GM19438 (cell line): ENCODE data around the gene FAT3.

Experiments
- ATAC-seq: cut with Tn5 transposase; IDR thresholded peaks from one replicate; pipeline ENCODE4 v1.9.1; 2021; ENCODE audit warnings: low read depth; ENCODE audit not compliant: unreplicated experiment

FAT3 gene

DNA sequence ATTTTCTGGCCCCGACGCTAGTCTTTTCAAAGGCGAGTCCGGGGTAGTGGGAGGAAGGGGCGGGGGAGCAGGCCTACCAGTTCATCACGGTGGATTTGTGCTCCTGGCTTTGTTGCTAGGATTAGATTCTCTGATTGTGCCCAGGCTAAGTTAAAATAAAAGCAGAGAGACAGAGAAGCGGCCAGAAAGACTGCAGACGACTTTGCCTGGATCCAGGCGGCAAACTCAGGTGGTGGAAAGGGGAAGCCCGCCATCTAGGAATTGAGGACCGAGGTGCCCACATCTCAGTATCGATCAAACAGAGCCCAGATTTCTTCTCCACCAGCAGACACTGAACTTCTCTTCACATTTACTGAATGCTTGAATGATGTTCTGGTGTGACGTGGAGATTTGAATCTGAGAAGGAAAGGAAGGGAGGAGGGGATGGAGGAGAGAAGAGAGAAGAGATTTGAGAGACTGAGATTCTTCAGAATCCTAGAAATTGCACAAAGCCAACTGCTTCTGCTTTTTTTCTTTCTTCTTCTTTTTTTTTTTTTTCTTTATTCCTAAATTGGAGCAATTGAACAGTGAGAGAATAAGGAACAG is 2.7 kb downstream of the FAT3 start:
- no peak for ATAC-seq

DNA sequence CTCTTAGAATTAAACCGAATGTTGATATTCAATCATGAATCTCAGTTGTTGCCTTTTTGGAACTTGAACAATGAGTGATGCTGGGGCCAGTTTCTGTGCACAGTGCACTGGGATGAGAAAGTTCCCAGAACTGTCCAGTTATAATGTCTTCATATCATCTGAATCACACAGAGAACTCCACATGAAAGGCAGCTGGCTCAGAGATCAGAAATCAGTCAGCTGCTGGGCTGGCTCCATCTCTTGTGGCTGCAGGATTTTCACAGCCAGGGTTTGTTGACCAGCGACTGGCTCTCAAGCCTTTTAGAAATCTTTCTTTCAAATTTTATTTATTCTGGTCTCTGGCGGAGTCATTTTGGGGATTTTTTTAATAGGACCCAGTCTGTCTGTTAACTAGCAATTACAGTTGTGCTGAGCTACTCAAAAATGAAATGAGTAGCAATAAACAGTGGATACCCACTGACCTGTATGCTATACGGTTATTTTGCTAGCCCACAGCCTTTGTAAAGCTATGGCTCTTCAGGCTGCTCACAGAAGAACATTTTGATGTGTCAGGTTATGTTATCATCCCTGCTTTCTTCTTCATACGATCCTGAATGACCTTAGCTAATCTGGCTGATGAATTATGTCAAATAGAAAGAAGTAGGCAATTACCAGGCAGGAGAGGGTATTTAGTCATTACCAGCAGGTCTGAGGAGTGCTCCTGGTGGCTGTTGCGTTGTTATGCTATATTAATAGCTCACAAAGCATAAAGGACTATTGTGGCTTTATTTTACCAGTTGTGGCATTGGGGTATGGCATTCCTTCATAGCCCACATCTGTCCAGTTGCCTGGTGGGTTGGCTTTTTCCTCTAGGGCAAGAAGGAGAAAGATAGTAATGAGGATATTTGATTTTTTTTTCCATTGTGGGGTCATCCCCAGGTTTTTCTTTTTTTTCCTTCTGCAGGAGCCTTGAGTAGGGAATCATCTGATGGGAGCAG is 3.6 kb downstream of the FAT3 start:
- no peak for ATAC-seq

DNA sequence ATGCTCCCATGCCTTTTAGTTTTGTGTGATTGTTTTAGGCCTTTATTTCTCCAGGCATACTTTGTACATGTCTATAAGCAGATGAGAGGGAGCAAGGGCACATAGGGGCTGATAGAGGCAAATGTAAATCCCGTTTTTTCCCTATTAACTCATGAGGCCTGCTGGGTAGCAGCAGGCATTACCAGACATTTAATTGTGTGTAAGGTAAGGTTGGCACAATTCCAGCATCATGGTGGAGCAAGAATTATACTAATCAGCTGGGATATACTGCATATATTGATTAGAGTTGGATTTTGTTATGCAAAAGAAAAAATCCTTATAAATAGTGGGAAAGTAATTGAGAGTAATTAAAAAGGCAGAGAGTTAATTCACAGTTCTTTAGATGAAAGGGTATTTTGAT is 12.2 kb downstream of the FAT3 start:
- ATAC-seq = no peak

DNA sequence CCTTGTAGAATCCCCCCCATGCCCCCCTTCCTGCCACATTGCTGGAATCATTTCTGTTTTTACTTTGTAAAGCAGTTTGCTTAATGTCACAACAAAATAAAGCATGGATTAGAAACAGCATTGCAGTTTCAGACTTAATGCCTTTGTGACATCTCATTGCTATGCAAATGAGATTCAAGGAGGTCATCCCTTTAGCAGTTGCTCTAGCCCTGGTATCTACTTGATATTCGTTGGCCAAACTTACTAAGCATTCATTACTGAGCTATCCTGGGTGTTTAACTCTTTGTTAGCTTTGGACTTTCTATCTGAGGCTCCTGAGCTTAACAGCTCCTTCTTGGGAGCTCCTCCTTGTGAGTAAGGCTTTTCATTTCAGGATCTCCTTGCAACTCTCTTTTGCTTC is 16.3 kb downstream of the FAT3 start:
- no peak for ATAC-seq

DNA sequence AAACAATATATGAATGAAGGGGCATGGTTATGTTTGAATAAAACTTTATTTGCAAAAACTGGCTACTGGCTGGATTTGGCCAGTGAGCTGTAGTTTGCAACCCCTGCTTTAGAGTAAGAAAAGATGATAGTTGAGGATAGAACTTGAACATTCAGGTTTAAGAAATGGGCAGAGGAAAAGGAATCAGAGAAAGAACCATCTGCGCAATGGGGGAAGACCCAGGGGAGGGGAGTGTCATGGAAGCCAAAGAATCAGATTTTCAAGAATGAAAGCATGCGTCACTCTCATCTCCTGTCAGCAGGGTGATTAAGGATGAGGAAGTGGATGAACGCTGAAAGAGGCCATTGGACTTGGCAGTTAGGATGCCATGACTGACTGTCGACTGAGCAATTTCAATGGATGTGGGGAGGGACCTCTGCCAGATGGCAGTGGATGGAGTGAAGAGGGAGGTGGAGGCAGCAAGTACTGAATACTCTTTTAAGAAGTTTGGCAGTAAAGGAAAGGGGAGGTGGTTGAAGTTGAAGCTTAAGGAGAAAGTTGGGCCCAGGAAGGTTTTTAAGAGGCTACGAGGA is 21.2 kb downstream of the FAT3 start:
- ATAC-seq = no peak

DNA sequence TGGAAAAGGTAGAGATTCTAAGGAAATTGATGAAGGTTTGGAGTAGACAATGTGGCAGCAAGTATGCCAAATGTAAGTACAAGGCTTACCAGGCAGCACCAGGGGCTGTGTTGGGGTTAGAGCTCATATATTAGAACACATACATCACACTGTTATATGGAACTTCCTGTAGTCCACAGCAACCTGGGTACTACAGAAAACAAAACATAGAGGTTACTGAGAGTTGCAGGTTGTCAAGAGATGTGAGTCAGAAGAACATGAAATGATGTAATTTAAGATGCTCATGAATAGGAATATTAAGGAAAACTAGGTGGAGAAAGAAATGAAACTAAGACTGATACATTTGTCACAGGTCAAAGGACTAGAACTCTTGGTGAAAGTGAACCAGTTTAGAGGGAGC is 22.0 kb downstream of the FAT3 start:
- ATAC-seq = no peak

DNA sequence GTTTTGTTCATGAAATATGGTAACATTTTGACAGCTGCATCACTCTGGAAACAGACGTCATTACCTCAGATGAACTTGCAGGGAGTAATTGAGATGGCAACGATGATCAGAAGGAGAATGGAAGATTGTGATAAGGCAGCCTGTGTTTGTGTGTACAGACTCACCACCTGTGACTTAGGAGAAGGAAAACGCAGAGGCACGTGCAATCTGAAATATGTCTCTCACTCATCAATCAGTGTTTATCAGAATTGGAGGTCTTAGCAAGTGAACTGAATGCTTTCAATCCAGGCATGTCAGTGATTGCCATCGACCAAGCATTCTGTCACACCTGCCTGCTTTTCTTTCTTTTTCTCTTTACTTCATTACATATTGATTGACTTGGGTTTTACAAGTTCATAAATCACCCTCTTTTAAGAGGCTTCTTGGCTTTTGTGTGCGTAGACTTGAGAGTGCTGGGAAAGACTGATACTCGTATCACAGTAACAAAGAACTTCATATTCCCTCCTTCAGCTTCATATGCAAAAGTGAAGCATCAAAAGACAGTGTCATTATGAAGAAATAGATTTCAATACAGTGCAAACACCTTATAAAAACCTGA is 24.6 kb downstream of the FAT3 start:
- no peak for ATAC-seq

DNA sequence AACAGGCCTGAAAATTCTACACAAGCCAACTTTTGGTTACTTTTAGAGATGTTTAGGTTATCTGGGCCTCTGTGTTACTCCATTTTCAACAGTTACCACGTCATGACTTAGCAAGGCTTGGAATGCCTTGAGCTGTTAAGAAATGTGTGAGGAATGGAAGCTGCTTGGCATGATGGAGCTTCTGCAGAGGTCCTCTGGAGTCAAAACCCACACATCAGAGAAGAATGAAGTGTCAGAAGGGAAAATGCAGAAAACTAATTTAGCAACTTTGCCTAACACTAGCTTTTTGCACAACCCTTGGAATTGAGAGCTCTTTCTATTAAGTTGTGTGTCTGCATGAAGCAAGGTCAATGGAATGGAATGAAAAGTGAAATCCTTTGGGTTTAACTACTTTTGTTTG is 27.4 kb downstream of the FAT3 start:
- ATAC-seq = no peak

DNA sequence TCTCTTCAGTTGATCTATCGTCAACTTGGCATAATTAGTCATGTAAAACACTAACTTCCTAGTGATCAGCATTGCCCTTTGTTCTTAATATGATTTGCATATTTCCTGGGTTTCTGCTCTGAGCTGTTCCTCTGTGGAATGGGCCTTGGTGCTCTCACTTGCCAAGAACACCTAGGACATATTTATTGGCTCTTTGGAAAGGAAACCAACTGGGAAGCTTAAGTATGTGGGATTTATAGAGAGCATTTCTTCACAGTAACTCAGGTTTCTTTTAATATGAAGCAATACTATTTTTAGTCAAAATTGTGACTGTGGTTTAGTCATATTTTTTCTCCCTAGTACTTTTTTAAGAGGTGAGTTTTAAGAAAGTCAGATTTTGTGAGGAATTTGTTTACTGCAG is 28.8 kb downstream of the FAT3 start:
- ATAC-seq = no peak

DNA sequence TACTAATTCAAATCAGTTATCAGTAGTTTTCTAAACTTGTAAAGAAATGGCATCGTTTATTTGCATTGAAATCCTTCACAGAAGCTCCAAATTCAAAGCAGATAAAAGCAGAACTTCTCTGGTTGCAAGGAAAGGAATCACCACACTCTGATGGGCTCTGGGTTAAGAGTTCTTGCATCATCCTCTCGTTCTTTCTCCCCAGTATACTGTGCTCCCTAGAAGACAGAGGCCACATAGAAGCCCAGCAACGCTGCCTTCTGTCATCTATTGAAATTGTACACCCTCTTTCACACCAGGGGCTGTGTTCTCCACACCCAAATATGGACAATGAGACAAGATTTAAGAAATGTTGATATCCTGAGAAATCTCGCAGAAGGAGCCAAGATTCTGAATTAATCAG is 29.3 kb downstream of the FAT3 start:
- no peak for ATAC-seq

DNA sequence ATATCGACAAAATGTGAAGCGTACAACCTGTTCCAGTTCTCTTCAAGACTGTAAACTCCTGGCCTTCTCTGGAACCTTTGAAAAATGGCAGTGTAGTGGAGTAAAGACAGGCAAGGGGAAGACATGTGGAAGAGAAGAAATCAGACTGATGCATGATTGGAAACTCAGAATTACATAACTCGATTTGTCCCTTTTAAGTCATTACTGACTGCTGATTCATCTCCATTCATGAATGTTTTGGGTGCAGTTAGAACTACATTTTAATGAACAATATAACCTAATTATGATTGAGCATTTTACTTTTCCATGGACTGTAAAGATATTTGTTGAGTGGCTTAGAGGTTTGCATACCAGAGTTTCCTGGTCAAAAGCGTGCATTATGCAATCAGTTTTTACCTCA is 32.9 kb downstream of the FAT3 start:
- ATAC-seq = no peak

DNA sequence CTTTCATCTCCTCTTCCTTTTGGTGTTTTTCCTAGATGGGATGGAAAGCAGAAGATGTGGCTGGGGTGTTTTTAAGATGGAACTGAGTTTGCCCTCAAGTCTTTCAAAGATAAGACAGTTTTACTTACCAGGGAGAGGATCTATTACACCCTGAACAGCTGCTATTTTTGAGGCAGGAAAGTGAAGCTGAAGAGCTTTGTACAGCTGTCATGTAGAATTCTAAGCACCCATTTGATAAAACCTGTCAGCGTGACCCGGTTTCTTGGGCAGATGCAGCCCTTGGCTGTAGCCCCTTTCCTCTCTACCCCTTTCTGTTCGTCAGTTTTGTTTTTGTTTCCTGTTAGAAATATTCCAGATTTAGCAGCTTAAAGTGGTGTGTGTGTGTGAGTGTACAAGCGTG is 35.2 kb downstream of the FAT3 start:
- ATAC-seq = no peak

DNA sequence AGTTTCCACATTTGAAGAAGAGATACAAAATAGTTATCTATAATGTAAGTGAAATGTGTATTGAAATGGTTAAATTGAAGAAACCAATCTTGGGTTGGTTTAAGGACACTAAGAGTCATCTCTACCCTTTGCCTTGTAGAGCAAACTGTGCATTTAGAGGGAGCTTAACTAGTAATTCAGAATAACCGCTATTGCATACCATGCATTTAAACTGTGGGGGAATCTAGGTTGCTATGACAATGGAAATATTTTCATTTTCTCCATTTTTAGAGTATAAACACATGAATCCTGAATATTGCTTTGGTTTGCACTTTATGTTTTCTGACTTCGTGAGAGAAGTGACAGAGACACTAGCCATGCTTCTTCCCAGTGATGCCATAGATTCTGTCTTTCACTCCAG is 39.7 kb downstream of the FAT3 start:
- no peak for ATAC-seq

DNA sequence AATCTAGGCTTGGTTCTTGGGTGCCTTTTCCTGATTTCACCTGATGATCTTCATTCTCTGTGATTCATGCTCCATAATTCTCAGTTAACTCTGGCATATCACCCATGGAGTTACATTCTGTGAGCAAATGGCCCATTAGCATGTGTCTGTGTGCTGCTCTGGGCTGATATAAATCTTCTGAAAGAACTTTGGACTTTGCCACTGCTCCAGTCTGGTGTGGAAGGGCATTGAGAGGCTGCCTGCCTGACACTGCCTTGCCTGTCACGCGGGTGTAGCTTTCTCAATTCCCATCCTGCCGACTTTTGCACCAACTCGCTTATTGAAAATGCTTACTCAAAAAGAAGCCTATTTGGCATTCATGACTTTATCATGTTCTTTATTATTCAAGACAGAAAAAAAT is 42.2 kb downstream of the FAT3 start:
- ATAC-seq = no peak

DNA sequence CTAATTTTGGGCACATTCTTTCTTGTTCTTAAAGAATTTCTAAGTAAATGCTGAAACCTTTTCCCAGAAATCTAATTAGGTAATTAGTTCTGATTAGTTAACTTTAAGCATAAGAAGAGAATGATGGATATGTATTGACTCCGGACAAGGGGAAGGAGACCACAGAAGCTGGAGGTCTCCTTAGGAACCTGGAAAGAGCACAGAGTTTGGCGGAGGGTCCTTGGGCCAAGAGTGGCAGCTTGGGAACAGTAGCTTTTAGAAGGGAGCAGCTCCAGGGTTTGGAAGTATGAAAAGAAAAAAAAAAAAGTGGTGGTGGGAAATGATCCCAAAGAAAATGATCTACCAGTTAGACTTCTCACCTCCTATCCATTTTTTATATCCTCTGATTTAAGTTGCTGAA is 42.7 kb downstream of the FAT3 start:
- no peak for ATAC-seq

DNA sequence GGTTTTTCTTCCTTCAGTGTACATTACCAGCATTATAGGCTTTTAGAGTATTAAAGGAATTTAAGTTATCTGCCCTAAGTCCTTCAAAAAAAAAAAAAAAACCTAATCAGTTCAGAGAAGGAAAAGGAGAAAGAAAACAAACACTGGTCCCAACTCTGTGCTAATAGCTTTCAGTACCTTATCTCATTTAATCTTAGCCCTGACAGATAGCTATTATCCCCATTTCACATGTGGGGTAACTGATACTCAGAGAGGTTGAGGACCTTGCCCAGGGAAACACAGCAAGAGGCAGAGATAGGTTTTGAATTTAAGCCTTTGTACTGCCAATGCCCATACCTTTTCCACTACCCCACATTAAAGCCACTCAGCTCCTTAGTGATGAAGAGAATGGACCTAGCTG is 43.4 kb downstream of the FAT3 start:
- ATAC-seq = no peak

DNA sequence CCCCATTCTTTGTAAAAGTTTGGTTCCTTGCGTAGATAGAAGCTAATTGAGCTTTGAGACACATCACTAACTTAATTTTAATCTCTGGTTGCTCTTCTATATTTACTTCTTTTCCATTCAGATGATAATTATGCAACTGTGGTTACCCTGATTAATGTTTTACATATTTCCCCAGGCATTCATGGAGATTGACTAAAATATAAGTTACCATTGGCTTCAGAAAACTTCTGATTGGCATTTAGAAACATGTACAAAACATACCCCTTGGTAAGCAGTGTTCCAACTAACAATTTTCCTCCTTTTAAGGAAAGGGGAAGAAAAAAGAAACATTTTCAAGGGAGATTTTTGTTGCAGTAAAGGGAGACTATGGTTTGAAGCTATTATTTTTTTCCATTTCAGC is 43.9 kb downstream of the FAT3 start:
- no peak for ATAC-seq

DNA sequence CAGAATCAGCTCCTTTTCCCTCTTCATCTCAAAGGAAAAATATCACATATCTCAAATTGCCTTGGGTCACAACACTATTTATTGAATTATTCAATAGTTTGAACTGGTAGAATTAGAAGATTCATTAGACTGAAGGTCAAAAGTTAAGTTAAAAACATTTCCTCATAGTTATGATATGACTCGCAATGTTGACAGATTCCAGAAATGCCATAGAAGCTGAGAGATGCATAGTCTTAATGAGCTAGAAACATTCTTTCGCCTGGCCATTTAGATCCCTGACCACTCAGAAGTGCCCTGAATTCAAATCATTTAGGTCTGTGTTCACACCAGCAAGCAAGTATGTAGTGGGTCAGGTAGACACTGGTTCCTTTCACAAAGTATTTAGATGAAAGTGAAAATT is 44.4 kb downstream of the FAT3 start:
- ATAC-seq = no peak

DNA sequence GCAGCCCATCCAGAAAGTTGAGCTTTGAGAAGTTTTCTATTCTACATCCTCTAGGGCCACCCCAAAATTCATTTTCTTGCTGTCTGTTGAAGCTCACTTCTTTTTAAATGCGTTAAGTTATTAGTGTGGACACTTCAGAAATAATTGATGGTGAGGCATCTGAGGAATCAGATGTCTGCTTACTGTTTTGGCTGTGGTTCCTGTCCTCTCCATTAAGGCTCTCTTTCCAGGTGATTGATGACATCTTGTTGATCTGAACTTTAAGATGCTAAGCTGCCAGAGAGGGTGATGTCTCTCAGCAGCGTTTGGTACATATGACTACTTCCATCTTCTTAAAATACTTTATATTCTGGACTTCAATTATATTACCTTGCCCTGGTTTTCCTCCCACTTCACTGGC is 45.2 kb downstream of the FAT3 start:
- ATAC-seq = no peak

DNA sequence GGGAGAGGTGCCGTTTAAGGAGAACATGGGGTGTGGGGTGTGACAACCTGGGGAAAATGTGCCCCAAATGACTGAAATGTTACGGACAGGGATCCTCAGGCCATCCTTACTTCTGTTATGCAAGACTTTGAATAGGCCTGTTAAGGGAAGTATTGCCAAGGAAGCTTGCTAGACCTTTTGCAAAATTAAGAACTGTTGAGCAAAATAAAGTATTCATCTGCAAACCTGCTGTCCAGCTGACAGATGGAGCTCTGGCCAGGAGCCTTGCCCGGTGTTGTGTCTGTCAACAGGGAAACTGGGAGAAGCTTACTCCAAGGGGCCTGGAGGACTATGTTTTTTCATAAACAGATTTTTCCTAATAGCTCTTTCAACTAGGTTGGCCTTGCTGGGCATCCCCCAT is 48.0 kb downstream of the FAT3 start:
- ATAC-seq = no peak
